UCSD-AML1 (cell line): ENCODE data around the gene DAB1.

ENCODE experiments used
- DNase-seq: peaks from one replicate; lab custom pipeline; 2025; ENCODE audit not compliant: unreplicated experiment; lab: John Stamatoyannopoulos, UW

DAB1 gene

DNA sequence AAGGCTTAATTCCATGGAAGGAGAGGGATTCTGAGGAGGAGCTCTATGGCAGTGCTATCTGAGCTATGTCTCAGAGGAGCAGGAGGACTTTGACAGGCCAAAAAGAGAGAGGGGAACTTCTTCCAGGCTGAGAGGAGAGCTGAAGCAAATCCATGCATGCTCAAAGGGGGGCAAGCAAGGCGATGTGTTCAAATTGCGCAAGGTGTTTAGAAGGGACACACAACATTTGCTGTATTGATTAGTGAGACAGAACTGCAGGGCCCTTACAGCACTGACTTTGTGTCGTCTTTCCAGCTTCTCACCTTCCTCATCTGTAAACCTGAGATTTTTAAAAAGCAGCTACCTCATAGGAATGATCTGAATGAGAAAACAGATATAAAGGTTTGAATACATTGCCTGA lies 145.3 kb downstream of the DAB1 start:
- DNase-seq: no peak

DNA sequence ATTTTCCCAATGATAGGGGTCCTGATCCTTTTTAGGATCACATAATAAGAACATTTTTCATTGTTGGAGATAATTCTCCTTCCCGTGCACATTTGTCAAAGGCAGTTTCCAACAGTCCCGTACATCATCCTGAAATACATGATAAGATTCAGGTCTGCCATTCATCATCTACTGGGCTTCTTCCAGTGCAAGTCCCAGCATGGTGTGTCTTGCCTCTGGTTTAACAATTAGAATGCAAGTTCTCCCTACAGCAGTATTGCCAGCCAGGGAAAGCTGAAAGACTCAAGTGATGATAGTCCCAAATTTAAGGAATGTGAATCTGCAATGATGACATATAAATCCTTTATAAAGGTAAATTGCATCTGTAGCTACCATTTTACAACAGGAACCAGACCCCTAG lies 146.2 kb downstream of the DAB1 start:
- DNase-seq: no peak

DNA sequence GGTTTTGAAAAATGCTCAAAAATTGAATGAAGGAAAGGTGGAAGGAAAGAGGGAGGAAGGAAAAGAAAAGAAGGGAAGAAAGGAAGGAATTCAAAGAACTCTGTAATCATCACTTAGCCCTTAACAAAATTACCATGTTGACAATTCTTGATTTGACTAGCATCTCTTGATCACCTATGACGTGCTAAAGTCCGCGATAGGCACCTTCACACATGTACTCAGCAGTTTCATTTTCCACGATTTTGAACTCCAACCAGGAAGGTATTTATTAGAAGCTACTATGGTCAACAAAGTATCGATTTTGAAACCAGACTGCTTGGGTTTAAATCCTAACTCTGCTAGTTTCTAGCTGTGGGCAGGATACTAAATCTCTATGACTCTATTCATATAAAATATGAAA lies 146.9 kb downstream of the DAB1 start:
- DNase-seq: no peak

DNA sequence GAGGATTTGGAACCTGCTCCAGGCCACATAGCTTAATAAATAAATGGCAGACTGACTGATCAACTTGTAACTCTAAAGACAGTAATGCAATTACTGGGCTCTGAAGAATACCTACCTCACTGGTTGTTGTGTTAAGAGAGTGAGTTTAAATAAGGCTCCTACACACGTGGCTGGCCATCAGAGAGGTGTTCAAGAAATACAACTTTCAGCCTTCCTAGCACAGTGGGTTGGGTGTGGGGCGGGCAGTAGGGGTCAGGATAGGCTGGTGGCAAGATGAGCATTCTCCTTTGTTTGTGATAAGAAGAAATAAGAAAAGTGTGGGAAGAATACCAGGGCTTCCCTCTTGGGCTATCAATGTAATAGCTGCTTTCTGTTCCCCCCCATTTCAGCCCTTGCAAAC lies 151.3 kb downstream of the DAB1 start:
- no peak for DNase-seq

DNA sequence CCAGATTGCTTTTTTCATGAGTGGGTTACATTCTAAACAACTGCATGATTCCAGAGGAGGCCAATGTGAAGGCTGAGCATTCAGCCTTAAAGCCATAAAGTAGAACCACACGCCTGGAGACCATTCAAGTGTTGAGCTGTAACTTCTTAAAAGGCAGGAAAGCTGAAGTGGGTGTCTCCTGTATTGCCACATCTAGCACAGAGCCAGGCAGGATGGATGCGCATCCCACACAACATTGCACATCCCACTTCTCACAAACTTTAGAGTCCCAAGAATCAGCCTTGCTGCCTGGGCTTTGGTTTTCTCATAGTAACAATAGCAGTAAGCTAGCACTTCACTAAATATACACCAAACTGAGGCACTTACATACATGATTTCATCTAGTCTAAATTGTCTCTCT lies 151.7 kb downstream of the DAB1 start:
- DNase-seq: no peak

DNA sequence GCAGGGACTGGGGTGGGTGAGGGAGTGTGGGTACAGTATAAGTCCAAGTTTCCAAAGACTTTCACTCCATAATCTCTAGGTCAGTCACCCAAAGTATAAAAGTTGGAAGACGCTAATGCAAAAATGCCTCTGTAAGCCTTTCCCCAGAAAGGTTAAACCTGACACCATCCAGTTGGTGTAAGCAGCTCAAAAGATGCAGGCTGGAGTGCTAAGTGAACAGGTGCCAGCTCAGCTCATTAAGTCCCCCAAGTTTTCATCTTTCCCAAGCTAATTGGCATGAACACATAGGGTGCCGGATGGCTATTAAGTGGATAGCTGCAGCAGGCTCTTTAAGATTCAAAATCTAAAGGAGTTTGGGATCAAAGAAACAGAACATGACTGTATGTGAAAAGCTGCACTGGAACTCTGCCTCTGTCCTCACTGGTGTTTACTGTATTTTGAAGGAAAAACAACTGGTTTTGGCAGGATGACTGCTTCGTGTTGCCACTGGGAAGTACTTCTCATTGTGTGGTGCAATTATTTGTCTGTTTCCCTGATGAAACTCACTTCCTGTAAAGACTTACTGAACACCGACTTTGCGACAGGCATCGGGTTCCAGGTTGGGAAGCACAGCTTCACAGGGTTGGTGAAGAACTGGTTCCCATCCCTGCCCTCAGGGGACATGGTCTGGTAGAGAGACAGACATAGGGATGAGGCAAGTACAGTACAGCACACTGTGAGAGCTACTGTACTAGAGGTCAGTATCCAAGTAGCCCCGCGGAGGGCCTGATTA lies 152.7 kb downstream of the DAB1 start:
- no peak for DNase-seq

DNA sequence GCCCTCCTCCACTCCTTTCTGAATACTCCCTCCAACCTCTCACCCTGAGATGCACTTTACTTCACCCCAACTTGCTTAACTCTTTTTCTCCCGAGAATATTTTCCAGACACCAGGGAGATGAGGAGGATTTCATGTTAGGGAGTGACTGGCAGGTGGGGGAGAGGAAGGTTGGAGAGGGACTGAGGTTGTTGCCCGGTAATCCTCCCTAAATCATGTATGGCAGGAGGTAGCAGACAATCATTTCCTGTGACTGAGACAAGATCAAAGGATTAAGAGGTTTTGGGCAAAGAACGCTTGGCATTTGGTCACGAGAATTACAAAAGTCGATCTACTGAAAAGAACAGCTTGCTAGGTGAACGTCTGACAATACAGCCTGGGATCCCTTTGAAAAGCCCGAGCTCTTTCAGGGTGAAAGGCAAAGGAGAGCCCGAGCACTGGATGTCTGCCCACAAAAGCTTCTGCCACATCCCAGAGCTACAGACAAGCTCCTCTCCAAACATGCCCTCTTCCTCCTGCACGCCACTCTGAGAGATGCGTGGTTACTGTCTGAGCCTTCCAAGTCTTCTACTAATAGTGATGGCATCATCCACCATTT lies 154.1 kb downstream of the DAB1 start:
- no peak for DNase-seq

DNA sequence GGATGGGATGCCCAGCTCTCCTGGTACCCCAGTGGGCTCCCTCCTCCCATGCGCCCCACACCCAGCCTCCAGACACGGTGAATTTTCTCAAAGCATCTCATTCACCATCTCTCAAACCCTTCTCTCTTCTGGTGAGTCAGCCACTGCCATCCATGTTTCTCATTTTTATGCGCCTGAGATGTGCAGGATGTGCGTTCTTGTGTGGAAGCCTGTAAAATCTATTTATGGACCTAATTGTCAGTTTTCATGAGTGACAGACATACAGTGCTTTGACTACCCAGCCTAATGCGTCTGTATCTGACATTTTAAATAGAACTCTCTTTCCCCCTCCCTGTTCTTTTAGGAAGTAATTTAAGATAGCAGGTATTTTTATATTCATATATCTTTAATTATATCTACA lies 158.8 kb downstream of the DAB1 start:
- no peak for DNase-seq

DNA sequence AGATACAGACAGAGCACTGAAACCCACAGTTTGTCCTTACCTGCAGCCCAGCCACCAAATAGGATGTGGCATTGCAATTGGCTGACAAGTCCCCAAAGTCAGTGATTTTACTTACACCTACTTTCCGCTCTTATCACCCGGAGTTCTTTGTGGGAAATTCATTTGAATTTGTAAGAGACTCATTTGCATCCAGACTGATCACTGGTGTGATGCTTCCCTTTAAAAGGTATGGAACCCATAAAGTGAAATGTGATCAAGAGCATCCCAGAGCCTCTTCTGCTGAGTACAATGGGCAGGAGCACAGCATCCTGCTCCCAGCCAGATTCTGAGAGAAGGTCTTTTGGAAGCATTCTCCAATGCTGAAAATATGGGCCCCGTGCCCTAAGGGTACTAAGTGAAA lies 161.4 kb downstream of the DAB1 start:
- no peak for DNase-seq

DNA sequence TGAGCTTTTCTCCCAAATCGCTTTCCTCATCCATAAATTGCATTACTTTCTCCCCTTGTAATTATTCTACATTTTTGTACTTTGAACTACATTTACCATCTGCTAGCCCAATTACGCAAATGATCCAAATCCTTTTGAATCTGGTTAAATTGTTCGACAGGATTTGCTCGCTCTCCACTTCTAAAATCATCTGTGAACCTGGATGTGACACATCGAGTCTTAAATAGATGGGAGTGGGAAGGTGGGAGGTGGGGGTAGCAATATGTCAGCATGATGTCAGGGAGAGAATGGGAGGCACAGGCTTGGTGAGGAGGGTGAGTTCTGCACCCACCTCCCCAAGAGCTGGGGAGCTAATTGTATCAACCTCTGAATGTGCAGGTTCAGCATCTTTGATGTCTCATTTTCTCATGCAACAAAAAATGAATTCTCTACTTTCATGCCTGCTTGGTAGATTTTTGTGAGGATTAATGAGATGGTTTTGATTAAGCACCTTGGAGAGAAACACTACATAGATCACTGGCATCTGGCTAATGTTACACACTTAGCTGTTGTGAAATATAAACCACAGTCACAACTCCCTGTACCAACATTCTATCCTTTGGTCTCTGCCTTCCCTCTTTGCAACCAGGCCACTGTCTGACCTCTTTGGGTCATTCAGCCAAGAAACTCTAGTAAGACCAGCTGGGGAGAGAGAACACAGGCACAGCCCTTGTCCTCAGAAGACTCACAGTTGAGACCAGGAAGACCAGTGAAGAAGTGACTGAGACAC lies 165.1 kb downstream of the DAB1 start:
- DNase-seq: no peak

DNA sequence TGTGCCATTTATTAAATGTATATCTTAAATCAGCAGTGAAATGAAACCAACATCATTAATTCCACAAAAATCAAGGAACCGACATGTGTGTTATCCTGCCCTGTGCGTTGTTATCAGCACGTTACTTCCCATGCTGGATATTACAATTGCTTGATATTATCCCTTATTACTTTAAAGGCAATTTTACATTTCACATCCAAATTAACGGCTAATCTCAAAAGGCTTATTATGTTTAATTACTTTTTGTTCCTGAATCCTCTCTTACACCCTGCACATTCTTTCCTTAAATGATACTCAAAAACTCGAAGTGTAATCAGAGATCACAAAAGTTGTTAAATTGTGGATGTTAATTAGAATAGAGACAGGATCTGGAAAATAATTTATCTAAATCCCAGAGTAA lies 167.9 kb downstream of the DAB1 start:
- DNase-seq: no peak

DNA sequence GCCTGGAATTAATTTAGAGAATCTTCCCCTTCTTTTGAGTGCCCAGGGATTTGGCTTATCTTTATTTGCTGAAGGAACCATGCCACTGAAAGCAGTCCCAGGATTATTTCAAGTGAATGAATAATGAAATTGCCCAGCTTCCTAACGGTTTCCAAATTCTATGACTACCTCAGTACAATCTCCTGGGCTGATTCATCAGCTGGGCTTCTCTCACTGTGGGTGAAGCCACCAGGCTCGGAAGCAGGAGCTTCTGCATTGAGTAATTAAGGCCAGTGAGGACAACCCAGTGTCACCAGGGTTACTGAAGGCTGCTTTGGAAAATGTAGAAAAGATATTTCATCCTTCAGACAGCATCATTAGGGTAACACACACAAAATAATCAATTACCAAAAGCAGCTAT lies 169.8 kb downstream of the DAB1 start:
- no peak for DNase-seq

DNA sequence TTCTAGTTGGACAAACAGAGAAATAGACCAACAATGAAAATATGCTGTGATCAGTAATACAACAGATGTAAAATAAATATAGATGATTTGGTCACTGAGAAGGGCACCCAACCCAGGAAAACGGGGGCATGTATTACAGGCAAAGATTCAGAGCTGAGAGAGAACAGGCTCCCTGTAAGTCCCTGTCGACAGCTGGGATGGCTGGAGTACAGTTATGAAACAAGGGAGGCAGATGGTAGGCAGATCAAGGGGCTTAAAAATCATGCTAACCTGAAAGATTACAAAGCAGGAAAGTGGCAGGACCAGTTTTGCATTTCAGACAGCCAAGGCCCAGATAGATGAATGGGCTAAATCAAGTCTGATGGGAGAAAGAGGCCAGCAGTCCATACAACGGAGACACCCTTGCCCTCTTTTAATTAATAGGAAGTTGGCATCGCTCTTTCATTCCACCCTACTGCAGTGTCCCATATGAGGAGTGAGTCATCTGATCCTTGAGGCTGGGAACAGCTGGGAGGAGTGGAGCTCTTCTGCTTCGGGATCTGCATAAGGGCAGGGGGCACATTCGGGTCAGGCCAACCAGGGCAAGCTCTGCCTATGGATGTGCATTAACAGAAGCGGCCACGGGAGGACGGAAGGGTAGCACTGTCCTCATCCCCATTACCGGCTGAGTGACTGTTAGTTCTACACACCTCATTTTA lies 171.1 kb downstream of the DAB1 start:
- DNase-seq: no peak

DNA sequence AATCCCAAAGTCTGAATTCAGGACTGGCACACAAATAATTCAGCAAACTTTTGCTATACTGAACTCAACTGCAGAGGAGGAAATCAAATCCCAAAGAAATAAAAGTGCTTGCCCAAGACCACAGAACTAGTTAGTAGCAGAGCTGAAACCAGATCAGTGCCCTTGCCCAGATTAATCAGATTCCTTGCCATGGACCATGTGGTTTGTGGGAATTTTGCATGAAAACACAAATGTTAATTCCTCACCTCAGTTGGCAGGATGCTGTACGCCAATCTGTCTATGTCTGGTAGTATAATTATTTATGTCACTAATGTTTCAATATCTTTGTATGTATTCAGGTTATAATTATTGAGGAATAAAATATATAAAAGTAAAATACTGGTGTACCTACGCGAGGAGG lies 173.8 kb downstream of the DAB1 start:
- DNase-seq: no peak

DNA sequence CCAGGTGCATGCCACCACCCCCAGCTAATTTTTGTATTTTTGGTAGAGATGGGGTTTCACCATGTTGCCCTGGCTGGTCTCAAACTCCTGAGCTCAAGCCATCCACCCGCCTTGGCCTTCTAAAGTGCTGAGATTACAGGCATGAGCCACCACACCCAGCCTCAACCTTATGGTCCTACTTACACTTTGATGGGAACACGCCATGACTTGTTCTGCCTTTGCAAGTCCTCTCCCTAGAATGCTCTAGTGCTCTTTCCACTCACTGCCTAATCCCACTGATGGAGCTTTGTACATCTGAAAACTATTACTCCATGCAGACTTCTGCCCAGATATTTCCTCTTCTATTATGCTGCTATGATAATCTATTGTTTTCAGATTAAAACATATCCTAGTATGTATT lies 174.3 kb downstream of the DAB1 start:
- no peak for DNase-seq

DNA sequence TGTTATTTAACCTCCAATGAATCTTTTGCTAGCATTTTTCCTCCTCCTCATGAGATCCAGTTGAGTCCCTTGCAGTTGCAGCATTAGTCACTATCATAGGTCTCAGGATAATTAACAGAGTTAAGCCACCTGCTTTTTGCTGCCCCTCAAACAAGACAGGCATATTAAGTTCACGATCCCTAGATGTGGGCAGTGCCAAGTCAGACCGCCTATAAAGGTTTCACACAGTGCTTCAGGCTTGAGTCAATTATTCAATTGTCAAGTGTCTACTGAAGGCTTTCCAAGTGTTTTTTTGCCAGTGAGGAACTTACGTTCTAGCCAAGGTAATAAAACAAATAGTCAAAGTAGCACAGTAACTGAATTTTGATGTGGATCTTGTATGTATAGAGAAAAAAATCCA lies 175.0 kb downstream of the DAB1 start:
- DNase-seq: no peak

DNA sequence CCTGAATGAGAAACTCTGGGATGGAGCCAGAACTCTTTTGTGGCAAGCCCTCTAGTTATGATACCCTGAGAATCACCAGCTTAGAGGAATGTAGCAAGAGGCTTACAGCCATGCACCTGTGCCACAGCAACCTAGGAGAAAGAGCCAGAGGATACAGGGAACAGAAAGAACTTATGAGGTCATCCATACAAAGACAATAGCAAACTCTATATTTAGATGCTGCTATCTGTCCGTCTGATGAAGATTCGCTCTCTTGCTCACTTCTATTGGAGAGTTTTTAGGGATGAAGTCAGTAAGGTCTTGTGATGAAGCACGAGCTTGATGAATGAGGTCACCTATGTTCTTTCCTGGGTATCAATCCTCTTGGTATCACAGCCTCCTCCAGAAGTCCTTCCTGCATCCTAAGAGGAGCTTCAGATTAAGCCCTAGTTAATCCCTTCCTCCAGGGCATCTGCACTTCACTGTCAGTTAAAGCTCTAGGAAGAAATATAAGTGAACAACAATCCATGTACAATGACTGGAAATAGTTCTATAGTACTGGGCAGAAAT lies 185.6 kb downstream of the DAB1 start:
- DNase-seq: no peak

DNA sequence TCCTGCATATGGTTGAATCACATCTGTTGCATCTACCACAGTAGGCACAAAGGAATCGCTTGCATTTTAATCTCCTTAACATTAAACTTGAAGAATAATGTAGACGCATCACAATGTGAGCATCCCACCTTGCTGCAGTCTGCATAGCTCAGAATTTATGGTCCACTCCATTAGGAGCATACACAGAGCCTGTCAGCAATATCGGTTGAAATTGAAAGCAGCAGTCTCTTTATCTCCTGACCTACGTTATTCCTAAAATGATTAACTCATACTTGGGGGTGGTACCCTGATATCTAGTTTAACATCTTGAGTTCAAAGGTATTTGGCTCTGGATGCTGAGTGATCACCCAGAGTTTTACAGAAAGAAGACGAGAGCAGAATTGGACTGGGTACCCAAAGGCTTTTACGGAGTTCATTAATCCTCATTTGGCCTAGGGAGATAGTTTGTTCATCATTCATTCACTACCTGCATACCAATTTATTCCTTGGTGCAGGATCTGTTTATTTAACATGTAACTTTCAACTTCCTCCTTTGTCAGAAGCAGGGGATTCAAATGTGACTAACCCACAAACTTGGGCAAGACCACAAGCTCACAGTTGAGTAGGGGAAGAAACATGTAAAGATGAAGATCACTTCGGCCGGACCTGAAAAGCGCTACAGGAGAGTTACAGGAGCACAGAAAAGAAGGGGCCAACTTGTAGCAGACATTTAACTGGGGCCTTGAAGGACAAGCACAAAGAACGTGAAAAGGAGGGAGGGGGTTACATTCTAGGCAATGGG lies 187.9 kb downstream of the DAB1 start:
- no peak for DNase-seq

DNA sequence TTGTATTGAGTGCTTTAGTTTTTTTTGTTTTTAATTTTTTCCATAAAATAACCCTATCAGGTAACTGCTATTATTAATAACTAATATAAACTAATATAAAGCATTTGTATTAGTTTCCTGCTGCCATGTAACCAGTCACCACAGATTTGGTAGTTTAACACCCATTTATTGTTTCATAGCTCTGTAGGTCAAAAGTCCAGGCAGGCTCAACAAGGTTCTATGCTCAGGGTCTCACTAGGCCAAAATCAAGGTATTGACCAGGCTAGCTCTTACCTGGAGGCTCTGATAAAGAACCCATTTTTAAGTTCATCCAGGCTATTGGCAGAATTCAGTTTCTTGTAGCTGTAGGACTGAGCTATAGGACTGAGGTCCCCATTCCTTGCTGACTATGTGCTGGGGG lies 189.4 kb downstream of the DAB1 start:
- DNase-seq: no peak

DNA sequence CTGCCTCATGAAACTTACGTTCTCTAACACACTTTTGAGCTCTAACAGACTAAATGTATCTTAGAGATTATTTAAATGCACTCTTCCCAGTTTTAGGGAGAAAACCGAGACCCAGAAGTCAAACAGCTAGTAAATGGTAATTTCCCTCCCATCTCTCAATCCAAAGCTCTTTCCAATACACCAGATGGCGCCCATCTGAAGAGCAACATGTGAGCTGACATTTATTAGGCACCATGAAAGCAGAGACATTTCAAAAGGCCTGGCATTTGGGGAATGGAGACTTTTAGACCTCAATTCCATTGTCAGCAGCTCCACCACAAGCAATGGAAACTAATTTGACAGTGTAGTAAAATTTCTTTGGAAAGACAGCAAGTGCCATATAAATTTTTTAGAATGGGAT lies 191.4 kb downstream of the DAB1 start:
- no peak for DNase-seq

DNA sequence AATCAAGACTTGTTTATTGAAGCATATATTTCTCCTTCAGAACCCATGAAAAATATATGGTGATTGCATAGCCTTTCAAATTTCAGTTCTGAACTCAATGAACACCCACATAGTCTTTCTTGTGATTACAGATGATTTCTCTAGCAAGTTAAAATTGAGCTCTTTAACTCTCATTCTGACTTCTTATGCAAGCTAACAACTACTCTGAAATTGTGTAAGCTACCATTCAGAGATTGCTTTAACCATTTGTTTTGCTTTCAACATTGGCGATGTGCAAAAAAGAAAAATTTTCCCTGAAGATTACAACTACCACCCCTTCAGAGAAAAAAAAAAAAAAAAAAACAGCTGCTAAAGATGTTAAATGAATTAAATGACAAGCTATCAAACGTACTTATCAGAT lies 193.9 kb downstream of the DAB1 start:
- DNase-seq: no peak
